NOMO-1 treated with dmso at 0.1 percent for 144 hours (cell line): ENCODE data around the gene ABCA8.
"Not testable (repeated sequence)": the region's sequence is repeated elsewhere in the genome, so short reads cannot be mapped to it uniquely, and the experiment has no call there.

ENCODE experiments used
- DNase-seq: peaks from one replicate; lab custom pipeline; 2025; ENCODE audit not compliant: unreplicated experiment; lab: John Stamatoyannopoulos, UW

Gene ABCA8

DNA sequence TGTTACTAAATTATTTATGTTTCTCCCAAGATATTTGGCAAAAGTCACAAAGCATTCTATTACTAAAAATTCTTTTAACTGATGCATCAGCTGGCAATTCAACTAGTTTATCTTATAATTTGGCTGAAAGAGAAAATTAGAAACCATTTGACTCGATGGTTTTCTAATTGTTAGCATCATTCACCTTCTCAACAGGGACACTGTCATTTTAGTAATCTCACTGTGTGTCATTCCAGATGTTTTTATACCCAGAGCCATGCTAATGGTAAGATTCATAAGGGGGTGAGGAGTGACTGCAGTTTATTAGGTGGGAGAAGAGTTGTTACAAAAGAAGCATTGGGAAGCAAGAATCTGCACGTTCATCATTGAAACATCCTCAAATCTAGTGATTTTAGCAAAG is 124.9 kb downstream of the ABCA8 start:
- no peak for DNase-seq

DNA sequence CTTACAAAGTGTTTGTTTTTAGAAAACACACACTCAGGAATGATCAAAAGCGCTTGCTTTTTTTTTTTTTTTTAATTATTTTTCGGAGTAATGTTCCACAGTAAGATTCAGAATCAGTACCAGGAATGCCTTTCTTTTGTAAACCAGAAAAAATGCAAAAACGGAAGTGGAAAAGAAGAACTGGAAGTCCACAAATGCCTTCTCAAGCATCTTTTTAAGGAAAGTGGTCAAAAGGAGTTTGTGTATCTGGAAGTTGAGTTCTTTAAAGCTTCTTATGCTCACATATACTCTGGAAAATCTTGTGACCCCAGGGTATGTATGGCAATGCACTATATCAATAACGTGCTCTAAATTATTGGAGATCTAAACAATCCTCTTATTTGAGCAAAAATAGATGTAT is 126.0 kb downstream of the ABCA8 start:
- DNase-seq, result no peak

DNA sequence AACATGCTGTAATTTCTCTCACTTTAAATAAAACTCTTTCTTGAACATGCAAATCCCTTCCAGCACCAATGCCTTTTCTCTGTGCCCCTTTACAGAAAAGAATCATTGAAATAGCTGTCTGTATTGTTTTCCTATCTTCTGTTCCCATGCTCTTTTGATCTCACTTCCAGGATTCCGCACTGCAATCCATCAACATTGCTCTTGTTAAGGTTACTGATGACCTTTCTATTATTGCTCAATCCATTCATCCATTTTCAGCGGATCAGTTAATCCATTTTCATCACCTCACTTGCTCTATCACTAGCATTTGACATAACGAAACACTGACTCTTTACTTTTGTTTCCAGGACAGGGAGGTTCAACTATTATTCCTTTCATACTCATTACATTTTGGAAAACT is 130.5 kb downstream of the ABCA8 start:
- no peak for DNase-seq

DNA sequence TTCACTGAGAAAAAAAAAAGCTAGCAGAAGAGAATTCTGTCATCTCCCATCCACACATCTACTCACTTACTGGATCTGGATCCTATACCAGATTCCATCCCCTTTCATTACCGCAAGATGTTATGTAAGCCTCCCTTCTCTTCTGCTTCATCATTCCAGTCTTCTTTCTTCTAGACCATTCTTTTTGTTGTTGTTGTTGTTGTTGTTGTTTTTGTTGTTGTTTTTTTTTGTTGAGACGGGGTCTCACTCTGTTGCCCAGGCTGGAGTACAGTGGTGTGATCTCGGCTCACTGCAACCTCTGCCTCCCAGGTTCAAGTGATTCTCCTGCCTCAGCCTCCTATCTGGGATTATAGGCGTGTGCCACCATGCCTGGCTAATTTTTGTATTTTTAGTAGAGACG is 131.0 kb downstream of the ABCA8 start:
- DNase-seq, result not testable (repeated sequence)

DNA sequence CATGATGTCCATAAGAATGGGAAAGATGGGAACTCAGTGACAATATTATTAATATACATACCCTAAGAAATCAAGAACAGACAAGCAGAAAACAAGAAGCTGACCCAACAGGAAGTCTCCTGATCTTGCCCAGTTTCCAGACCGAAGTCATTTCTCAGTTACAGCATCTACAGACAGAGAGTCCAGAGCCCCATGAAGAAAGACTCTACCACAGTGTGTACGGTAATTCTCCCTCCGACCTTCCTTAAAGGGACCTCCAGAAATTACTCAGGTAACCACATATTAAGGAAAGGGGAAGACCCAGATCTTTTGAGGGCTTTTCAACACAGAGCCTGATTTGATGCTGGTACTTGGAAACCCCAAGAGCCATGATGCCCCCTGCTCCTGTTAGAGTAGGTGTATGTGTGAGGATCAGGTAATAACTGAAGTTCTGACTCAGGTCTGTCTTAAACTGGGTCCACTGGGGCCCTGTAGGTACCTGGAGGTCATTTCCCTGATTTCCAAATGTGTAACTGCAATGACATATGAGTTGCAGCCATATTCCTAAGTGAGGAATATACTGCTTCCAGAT is 132.4 kb downstream of the ABCA8 start:
- DNase-seq, result no peak

DNA sequence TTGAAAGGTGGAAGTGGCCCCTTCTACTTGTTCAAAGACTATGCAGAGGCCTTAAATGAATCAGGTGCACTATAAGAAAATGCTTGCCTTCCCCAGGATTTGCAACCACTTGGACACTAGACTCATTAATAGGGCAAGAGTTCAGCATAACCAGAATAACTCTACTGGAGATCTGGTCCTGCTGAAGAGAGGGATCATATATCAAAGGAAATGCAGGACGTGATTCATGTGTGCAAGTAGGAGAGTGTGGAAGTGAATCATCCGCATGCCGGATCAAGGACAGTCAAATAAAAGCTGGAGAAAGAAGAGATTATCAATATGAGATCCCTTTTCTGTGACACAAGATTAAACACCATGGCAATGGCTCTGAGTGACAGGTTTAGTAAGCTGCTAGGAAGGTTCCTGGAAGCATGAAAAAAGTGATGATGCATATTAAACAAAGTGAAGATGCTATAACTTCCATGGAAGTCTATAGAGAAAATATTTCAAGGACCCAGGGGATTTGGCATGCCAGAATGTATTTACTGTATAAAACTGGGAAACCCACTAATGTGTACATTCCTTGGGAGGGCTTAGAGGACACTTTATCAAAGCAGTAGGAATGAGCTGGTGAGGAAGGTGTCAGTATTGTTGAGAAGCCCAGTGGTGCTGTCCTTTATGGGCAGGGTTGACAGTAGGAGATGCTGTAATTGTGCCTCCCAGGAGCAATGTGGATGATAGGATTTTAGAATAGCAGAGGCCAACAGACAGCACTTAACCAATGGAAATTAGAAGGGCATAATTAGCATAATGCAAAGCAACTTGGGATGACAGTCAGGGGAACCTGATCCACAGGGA is 133.1 kb downstream of the ABCA8 start:
- no peak for DNase-seq

DNA sequence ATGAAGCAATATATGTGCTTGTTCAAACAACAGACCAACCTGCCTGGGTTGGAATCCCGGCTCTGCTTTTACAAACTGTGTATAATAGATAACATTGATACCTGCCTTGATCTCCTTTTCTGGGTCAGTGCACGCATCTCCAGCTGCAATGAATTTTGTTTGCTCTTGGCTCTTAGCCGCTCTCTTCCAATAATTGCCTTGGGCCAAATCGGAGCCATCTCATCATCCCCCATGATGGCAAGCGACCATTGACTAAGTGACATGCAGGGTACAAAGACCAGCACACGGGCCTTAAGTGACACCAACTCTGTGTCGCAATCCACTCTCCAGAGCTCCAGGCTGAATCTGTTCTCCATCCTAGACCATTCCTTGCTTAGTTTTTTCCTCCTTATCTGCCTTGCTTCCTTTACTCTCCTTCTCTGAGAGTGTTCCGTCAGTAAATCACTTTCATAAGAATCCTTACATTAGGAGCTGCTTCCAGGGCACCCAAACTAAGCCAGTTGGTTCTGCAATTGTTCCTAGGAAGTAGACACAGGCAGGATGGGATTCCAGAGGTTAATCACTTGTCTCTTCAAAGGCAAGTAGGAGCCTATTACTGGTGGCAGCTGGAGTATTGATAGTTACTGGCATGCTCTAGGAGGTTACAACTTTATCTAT is 134.2 kb downstream of the ABCA8 start:
- DNase-seq, result no peak

DNA sequence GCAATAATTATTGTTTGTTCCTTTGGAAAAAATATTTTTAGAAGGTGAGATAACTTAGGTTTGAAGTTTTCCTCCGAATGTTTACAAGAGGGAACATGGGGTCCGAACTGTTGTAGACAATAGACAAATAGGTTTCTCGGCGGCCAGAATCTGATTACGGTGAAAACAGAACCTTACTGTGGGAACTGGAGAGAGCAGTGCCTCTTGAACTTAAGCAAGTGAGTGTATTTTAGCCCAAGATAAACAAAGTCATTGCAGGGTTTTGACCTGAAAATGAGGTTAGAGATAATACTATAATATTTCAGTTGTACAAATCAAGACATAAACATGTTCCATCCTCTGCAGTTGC is 134.7 kb downstream of the ABCA8 start:
- DNase-seq, result no peak

DNA sequence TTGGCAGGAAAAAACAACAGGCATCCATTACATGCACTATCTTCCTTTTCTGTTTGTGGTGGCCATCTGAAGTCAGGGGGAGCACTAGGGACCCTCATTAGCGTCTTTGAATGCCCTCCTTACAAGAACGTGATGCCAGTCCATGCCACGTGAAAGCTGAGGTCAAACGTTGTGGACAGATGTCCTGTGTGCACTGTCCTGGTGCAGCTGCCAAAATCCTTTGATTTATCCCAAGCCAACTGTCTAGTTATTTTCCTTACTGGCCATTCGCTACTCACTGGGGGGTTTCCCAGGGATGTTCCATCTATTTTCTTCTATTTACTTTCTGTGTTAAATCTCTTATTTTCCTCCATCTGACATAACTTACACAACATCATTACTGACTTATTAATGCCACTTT is 135.7 kb downstream of the ABCA8 start:
- DNase-seq, result no peak
